GM18498 (cell line): ENCODE results near the gene CYFIP2.

ENCODE experiments used
- ATAC-seq: cut with Tn5 transposase; IDR thresholded peaks from one replicate; pipeline ENCODE4 v1.9.1; 2021; ENCODE audit warnings: mild to moderate bottlenecking, moderate library complexity; ENCODE audit not compliant: unreplicated experiment

The CYFIP2 gene

DNA sequence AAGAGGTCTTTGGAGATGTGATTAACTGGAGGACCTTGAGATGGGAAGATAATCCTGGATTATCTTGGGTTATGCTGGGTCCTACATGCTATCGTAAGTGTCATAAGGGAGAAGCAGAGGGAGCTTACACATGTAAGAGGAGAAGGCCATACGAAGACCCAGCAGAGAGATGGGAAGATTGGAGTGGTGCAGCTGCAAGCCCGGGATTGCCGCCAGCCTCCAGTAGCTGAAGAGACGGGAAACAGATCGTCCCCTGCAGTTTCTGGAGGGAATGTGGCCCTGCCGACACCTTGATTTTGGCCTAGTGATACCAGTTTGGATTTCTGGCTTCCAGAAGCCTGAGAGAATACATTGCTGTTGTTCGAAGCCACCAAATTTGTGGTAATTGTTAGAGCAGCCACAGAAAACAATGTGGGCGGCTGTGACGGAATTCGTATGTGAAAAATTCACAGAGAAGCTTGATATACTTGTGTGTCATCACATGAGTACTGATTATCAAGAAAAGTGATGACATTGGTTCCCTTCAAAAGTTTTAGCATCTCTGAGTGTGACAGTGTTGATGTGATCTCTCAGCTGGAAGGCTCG, 86.9 kb downstream of the CYFIP2 start:
- no peak for ATAC-seq

DNA sequence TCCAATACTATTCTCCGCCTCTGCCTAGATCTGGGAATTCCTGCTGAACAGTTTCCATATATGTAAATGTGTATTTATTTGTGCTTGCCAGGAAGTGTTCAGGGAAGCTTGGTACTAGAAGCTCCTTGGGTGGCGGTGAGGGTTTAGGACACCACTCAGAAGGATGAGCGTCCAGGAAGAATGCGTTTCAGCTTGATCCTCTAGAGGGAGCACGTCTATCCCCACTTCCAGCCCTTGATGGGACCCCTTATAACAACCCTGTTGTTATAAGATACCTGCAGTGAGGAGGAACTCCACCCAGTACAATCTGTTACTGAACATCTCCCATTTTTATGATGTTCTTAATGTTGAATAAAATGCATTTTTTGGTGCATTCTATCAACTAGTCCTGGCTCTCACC, 88.9 kb downstream of the CYFIP2 start:
- ATAC-seq: no peak

DNA sequence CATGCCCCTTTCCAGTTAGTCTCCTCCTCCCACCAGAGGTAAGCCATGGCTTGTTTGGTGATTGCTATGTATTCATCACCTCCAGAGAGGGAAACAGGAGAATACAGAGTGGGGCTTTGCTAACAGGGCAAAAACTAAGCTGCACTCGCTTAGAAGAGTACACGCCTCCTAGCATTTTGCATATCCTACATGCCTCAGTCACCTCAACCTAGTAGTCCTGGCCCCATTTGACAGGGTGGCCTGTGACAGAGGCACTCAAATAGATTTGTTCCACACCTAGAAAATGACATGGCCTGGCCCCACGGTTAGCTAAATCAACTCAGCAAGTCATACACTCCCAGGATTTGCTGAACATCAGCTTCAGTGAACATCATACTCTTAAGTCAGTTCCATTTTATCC, 90.7 kb downstream of the CYFIP2 start:
- ATAC-seq: no peak

DNA sequence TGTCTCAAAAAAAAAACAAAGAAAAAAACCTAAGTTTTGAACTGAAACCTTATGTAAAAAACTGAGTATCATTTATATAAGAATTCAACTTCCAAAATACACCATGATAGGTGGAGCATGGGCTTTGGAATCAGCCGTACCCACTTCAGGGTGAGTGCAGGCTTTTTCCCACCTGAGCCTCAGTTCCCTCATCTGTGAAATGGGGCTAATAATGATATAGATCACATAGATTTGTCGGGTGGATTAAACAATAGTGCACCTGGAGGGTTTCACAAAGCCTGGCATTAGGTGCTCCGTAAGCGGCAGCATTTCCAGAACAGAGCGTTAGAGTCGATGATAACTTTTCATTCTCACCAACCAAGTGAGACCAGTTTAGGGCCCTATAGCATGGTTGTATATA, 91.9 kb downstream of the CYFIP2 start:
- ATAC-seq: no peak

DNA sequence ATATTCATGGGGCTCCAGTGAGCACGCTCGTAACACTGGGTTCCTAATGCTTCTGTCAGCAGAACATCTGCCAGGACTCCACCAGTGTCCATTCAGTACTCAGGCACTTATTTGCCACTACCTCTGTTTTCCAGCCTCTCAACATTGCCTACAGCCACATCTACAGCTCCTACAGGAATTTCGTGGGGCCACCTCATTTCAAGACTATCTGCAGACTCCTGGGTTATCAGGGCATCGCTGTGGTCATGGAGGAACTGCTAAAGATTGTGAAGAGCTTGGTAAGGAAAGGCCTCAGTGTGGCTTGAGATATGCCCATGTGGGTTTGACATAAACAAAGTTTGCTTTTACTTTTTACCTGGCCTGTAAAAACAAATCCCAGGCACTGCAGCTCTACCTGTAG, 92.9 kb downstream of the CYFIP2 start:
- ATAC-seq: no peak

DNA sequence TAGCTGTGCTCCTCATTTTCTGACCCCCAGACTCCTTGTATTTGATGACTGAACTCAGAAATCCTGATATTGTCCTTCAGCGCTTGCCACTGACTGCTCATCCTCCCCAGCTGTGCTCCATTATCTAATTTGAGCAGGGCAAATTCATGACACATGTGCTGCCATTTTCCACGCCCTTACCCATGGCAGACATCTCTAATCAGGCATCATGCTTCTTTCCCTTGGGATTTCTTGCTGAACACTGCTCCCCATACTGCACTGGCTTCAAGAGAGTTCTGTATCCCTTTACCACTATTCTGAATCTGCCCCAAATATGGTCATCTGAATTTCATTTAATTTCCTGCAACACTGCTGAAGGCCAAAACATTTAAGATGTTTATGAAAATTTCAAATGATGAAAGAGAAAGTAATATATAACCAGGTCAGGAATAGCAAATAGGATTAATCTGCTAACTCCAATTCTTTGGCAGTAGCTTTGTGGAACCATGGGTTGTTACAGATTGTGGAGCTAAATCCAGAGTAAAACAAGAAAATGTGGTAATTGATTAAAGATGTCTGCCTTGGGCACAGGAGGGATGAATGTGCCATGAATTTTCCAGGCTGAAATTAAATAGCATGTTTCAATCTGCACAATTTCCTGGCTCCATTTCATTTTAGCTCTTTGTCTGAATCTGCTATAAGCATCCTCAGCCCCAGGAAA, 93.6 kb downstream of the CYFIP2 start:
- no peak for ATAC-seq

DNA sequence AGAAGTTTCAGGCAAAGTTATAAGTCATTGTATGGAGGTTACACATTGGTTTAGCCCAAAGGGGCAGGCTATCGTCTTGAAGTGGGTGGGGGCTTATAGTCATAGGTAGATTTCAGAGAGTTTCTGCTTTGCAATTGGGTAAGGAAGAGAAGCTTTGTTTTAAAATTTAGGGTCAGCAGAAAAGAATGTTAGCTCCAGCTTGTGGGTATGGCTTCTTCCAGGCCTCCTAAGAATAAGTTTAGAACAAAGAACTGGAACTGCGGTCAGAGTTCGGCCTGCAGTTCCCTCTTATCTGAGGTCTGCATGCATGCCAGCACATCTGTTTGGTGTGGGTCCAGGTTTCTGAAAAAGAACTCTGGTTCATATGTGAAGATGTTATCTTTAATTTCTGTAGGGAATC, 96.1 kb downstream of the CYFIP2 start:
- ATAC-seq: no peak

DNA sequence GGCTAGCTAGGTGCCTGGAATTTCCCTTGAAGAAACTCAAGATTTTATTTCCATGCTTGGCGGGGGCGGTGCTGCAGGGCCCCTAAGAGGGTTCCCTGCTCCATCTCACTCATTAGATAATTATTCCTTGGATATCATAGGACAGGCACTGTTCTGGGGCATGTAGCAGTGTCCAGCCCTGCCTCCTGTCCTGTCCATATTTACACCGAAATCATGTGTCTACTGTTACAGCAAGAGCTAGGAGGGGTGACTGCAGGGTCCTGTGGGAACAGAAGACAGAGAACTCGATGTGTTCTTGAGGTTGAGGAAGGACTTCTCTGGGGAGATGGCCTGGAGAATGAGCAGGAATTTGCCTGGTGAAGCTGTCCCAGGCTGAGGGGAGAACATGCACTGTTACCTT, 96.6 kb downstream of the CYFIP2 start:
- ATAC-seq: no peak

DNA sequence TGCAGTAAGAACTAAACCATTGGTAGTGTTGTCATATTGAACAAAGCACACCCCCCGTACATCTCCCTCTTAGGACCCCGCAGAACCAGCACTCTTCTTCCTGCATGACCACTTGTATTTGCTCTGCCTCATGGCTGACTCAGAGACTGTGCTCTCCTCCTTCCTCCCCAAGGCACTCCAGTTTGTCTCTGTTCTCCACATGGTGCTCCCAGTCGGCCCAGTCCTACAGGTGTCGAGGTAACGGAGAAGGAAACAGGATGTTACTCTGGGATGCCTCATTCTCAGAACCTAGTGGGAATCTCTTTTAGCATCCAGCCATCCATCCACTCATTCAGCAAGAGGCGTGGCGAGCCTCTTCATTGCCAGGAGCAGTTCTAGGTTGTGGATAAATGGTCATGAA, 97.1 kb downstream of the CYFIP2 start:
- ATAC-seq: no peak

DNA sequence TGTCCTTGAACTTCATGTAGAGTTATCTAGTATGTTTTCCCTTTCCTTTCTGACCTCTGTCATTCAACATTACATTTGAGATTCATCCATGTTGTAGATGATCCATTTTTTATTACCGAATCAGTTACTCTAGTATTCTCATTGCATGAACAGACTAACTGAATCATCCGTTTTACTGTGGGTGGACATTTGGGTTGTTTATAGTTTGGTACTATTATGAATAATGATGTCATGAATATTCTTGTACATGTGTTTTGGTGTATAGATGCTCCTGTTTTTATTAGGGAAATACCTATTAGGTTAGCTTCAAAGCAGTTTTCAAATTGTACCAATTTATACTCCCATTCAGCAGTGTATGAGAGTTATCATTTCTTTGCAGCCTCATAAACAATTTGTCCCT, 99.8 kb downstream of the CYFIP2 start:
- ATAC-seq: no peak

DNA sequence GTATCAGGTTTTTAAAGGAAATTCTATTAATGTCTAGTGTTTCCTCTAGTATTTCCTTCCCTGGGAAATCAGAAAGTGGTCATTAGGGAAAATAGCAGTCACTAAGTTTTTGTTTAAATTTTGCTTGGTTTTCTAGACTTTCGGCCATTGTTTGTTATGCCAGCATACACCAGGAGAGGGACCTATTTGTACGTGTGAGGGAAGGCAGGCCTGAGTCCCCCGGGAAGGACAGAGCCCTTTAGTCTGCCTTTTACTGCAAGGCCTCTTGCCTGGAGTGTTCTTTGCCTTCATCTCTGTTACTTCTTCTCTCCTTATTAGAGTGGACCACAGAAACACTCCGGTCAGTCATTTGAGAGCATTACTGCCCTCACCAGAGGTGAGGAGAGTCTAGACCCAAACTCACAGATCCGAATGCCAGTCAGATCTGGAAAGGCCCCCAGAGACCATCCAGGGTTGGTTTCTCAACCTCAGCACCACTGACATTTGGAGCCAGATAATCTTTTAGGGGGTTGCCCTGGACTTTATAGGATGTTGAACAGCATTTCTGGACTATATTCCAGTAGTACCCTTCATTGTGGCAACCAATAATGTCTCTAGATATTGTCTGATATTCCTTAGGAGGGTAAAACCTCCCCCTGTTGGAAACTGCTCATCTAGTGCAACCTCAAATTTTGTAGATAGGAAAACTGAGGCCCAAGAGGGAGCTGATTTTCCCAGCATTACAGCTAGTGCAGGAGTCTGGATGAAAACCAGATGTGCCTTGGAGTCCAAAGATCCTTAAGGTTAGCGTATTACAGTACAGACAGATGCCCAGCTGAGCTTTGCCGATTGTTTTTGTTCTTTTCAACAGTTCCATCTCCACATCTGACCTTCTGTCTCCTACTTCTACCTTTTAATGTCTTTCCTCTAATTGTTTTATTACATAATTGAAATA, 101.1 kb downstream of the CYFIP2 start:
- ATAC-seq: no peak

DNA sequence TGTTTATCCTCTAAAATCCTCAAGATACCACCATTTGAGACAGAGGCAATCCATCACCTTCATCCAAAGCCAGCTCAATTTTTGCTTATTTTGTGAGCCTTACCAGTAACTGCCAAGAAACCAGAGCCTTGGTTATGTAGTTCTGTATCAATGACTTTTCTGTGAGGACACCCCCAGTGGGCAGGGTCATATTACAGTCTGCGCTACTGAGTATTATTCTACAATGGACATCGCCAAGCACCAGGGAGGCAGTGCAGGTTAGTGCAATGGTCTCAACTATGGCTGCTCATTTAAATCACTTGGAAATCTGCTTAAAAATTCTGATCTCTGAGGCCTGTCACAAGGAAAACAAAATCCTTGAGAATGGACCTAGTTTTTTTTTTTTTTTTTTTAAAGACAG, 103.6 kb downstream of the CYFIP2 start:
- ATAC-seq: no peak

DNA sequence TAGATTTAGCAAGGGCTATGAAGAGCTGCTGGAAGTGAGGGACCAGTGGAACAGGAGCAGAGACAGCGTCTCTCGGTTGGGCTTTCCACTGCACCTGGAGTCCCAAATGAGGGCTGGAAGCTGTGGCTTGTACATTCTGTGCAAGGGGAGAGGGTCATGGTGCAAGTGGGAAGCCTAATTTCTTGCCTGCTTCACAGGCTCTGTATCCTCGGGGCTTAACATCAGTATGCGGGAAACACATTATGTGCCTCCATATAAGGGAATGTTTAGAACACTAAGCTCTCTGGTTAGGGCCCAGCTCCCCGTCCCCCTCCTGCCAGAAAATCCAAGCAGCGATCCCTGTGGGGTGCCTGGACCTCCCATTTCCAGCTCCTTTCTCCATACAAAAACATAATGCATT, 105.0 kb downstream of the CYFIP2 start:
- ATAC-seq: no peak

DNA sequence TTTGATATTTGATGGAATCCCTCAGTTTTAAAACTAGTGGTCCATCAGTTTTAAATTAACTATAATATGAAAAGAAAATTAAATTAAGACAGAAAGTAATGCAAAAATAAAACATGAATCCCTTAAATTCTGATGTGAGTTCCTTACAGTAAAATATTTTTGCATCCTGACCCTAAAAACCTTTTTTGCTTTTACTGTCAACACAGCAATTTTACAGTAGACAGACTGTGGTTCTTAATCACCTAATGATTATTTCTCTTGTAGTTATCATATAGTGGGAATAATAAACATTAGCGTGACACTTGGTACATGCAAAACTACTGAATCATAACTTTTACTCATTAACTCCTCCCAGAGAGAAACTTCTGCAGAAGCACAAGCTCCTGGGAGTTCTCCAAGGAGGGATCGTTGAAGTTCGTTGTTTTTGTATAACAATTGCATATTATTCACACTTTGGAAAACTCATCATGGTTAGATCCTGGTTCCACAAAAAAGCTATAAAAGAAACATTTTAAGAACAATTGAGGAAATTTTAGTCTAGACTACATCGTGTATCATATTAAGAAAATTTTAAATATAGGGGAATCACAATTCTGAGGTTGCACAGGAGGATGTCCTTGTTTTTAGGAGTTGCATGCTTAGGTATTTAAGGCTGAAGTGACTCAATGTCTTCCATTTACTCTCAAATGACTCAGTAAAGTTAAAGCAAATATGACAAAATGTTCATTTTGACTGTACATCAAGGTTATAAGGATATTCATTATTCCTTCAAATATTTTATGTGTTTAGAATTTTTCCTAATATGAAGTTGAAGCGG, 105.9 kb downstream of the CYFIP2 start:
- no peak for ATAC-seq

DNA sequence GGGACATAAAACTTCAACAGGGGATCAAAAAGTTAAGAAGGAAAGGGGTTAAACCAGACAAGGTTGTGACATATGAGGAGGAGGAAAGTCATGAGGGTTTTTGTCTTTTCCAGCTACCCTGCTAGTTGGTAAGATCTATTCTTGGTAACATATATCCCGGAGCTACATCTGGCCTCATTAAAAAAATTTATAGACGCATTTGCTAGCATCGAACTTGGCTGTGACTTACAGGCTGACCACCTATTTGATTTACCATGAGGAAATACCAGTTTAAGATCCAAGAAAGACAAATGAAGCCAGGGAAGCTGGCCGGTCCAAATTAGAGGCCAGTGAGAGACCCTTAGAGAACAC, 106.5 kb downstream of the CYFIP2 start:
- no peak for ATAC-seq

DNA sequence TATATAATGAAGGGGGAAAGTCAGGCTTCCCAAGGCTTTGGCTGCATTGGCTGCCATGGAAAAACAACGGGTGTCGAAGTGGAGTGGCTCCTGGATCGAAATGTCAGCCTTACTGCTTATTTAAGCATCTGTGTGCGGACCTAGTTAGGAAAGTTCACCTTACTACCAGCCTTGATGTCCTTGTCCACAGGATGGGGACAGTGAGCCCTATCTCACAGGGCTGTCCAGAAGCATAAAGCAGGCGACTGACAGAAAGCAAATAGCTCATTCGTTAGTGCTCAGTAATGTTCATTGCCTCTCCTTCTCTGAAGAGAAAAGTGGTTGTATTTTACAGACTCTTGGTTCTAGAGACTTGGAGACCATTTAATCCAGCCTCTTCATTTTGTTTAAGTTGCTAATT, 112.6 kb downstream of the CYFIP2 start:
- ATAC-seq: no peak

DNA sequence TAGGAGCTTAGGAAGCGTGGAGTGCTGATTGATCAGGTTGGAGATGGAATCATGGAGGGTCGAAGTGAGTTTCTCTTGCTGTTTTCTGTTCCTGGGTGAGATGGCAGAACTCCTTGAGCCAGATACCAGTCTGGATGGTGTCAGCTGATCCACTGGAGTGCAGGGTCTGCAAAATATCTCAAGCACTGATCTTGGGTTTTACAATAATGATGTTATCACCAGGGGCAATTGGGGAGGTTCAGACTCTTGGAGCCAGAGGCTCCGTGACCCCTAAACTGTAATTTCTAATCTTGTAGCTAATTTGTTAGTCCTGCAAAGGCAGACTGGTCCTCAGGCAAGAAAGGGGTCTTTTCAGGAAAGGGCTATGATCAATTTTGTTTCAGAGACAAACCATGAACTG, 114.1 kb downstream of the CYFIP2 start:
- ATAC-seq: no peak

DNA sequence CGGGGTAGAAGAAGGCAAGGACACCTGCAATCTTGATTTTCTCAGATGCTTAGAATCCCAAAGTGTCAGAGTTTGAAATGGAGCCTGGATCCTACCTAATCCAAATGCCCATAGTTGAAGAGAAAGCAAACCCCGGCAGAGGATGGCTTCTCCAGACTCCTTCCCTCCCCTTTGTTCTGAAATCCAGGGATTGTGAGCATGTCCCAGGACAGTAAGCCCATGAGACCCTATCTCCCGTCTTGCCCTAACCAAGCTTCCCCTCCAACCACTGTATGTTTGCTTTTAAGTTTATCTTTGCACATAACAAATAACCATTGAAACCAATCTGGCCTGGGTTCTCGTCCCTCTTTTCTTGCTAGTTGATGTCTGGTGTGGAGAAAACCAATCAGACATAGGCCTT, 115.8 kb downstream of the CYFIP2 start:
- no peak for ATAC-seq

DNA sequence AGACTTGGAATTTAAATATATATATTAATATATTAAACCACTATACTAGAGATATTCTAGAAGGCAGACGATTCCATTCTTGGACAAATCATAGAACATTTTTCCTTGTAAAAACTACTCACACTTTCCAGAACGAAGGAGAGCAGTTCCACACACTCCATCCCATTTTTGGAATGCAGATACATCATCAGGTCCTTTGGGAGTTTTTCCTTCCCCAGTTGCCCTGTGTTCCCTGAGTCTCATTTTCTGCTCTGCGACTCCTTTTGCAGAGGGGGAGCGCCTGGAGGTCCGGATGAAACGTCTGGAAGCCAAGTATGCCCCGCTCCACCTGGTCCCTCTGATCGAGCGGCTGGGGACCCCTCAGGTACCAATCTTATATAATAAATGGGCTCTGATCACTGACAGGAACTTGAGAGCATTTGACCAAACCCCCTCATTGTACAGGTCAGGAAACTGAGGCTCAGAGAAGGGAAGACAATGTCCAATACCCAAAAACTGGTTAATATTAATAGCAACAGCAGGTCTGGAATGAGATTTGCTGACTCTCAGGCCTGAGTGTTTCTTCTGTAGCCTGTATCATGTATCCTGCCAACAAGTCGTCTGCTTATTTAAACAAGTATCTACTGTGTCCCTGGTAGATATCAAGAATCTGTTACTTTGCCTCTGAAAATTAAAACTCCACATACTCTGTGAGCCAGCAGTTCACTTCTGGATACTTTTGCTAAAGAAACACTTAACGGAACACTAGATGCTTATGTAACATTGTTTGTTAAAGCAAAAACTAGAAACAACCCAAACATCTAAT, 117.3 kb downstream of the CYFIP2 start:
- ATAC-seq: no peak

DNA sequence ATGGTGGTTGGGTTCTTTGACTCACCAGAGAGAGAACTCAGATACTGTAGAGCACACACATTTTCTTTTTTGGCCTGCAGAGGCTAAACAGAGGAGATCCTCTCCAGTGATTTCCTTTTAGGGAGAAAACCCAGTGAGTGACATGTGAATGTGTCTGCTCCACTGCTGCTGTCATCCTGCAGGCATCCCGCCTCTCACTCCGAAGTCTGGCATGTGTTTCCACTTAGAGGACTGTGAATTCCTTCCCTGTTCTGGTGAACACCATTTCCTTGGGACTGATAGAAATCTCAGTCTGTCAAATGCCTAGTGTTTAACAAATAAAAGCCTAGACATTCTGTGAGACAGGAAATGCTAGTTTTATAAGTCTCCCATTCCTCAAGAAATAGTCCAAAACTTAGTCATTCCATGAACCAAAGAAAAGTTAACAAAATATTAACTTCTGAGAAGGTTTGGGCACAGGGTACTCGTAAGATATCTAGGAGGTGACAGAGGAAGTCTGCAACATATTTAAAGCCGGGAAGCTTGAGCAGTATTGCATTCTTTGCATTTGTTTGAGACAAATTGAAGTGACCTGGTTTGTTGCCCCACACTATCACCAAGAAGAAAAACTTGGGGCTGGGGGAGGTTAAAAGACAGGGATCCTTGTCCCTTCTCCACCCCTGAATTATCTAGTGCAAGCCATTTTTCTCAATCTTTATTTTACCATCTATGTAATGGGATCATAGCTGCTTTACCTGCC, 119.2 kb downstream of the CYFIP2 start:
- ATAC-seq: no peak
